HepG2 (cell line): ENCODE data around the gene RNF6. TPM values are rescaled to one million over a fixed set of nuclear protein-coding genes. Genes with fewer than 3 reads are reported as not detected.

ENCODE experiments used
- EEA1 ChIP-seq: sonication (generic); formaldehyde crosslinking; IDR thresholded peaks from 2 replicates; pipeline ENCODE4 v1.5.1; 2020; ENCODE audit warnings: mild to moderate bottlenecking, missing genetic modification reagents, borderline replicate concordance
- ELF3 ChIP-seq: IDR thresholded peaks from 2 replicates; pipeline ENCODE4 v1.6.1; 2016; ENCODE audit warnings: missing genetic modification reagents, missing compliant biosample characterization
- GABPA ChIP-seq, 2 experiments: IDR thresholded peaks; 2 replicates each; pipeline ENCODE4 v1.6.1; 2011 to 2016; ENCODE audit warnings: low read depth in 2 of 2, low read length in 1 of 2, missing biosample characterization in 1 of 2, missing genetic modification characterization in 1 of 2
- HOXD1 ChIP-seq: sonication (generic); formaldehyde crosslinking; IDR thresholded peaks from 2 replicates; pipeline ENCODE4 v1.5.0; 2020; ENCODE audit warnings: missing genetic modification reagents
- JARID2 ChIP-seq: sonication (generic); formaldehyde crosslinking; IDR thresholded peaks from 2 replicates; pipeline ENCODE4 v1.8.1; 2023; ENCODE audit warnings: missing genetic modification reagents, inconsistent platforms; ENCODE audit not compliant: insufficient replicate concordance
- KDM2A ChIP-seq: sonication (generic); formaldehyde crosslinking; IDR thresholded peaks from 2 replicates; pipeline ENCODE4 v1.4.0; 2020; ENCODE audit warnings: low read depth, missing genetic modification reagents, borderline replicate concordance
- KLF13 ChIP-seq: sonication (generic); formaldehyde crosslinking; IDR thresholded peaks from 2 replicates; pipeline ENCODE4 v1.4.0; 2020; ENCODE audit warnings: mild to moderate bottlenecking, missing genetic modification reagents
- KLF16 ChIP-seq, 2 experiments: sonication (generic) in 1 of 2; formaldehyde crosslinking in 1 of 2; IDR thresholded peaks; 2 replicates each; pipeline versions ENCODE4 v1.6.1 to v1.8.0; 2016 to 2023; ENCODE audit warnings: missing genetic modification reagents in 2 of 2, missing compliant biosample characterization in 1 of 2
- NFE2 ChIP-seq: sonication (generic); formaldehyde crosslinking; IDR thresholded peaks from 2 replicates; pipeline ENCODE4 v1.4.0; 2020; ENCODE audit warnings: missing genetic modification reagents
- SRF ChIP-seq: IDR thresholded peaks from 2 replicates; pipeline ENCODE4 v1.6.1; 2011; ENCODE audit warnings: mild to moderate bottlenecking, low read depth, low read length, moderate library complexity
- STAG1 ChIP-seq: sonication (generic); formaldehyde crosslinking; IDR thresholded peaks from 2 replicates; pipeline ENCODE4 v1.4.0; 2020; ENCODE audit warnings: missing genetic modification reagents
- TAF15 ChIP-seq: fragments of 200-400 bp; formaldehyde crosslinking; IDR thresholded peaks from one replicate; pipeline ENCODE4 v1.6.1; 2018; ENCODE audit warnings: mild to moderate bottlenecking, low read depth, low read length; ENCODE audit not compliant: poor library complexity, severe bottlenecking
- U2AF1 ChIP-seq: fragments of 200-400 bp; formaldehyde crosslinking; optimal IDR thresholded peaks from 2 replicates; pipeline ENCODE3; 2017; ENCODE audit warnings: mild to moderate bottlenecking, low read depth, low read length
- XRCC5 ChIP-seq: fragments of 200-400 bp; formaldehyde crosslinking; optimal IDR thresholded peaks from 2 replicates; pipeline ENCODE3; 2017; ENCODE audit warnings: mild to moderate bottlenecking, low read length
- ZBTB42 ChIP-seq: sonication (generic); formaldehyde crosslinking; IDR thresholded peaks from 2 replicates; pipeline ENCODE4 v1.5.0; 2020; ENCODE audit warnings: mild to moderate bottlenecking, missing genetic modification reagents
- ZFP37 ChIP-seq: sonication (generic); formaldehyde crosslinking; IDR thresholded peaks from 2 replicates; pipeline ENCODE4 v1.4.0; 2020; ENCODE audit warnings: missing genetic modification reagents, borderline replicate concordance
- ZFX ChIP-seq: sonication (generic); formaldehyde crosslinking; IDR thresholded peaks from 2 replicates; pipeline ENCODE4 v1.4.0; 2020; ENCODE audit warnings: mild to moderate bottlenecking, low read depth, missing genetic modification reagents, moderate library complexity
- ZFY ChIP-seq: sonication (generic); formaldehyde crosslinking; IDR thresholded peaks from 2 replicates; pipeline ENCODE4 v1.4.0; 2020; ENCODE audit warnings: missing genetic modification reagents
- ZNF121 ChIP-seq: sonication (generic); formaldehyde crosslinking; IDR thresholded peaks from 2 replicates; pipeline ENCODE4 v1.5.0; 2020; ENCODE audit warnings: mild to moderate bottlenecking, missing genetic modification reagents
- ZSCAN12 ChIP-seq: sonication (generic); formaldehyde crosslinking; IDR thresholded peaks from 2 replicates; pipeline ENCODE4 v1.9.0; 2021; ENCODE audit warnings: mild to moderate bottlenecking, missing genetic modification reagents
- polyA plus RNA-seq, 8 experiments: library from polyadenylated mRNA; depleted of rRNA in 3 of 8; stranded (reverse) in 7 of 8; unstranded in 1 of 8; fragments of >200 nt; fragmentation: Illumina TruSeq in 4 of 8; extraction: Trizol in 4 of 8; gene quantifications; 2 replicates each; pipeline versions ENCODE4 v1.2.1 to v1.2.3, GENCODE V29; 2011 to 2016; ENCODE audit warnings: low read depth in 4 of 8, missing spikeins in 1 of 8, mixed read lengths in 1 of 8; ENCODE audit not compliant: insufficient read depth in 1 of 8
- total RNA-seq, 5 experiments: library from RNA; depleted of rRNA; stranded (reverse); fragments of >200 nt; fragmentation: Illumina TruSeq; extraction: Trizol; gene quantifications; 2 replicates each; pipeline ENCODE4 v1.2.3, GENCODE V29; 2016; ENCODE audit warnings: low read depth in 1 of 5
- TF ChIP-seq, protein P1 (sequence below): sonication (generic); formaldehyde crosslinking; IDR thresholded peaks from 2 replicates; pipeline ENCODE4 v1.4.0; 2020; ENCODE audit warnings: mild to moderate bottlenecking, low read depth, missing genetic modification reagents
- TF ChIP-seq, protein P2 (sequence below): sonication (generic); formaldehyde crosslinking; IDR thresholded peaks from 2 replicates; pipeline ENCODE4 v1.8.1; 2023; ENCODE audit warnings: mild to moderate bottlenecking, missing genetic modification reagents, borderline replicate concordance
- TF ChIP-seq, protein P3 (sequence below): IDR thresholded peaks from 2 replicates; pipeline ENCODE4 v1.6.1; 2016; ENCODE audit warnings: low read depth, control low read depth
- TF ChIP-seq, protein P4 (sequence below): sonication (generic); formaldehyde crosslinking; IDR thresholded peaks from 2 replicates; pipeline ENCODE4 v1.8.0; 2022; ENCODE audit warnings: mild to moderate bottlenecking, missing genetic modification reagents, moderate library complexity
- TF ChIP-seq, protein P5 (sequence below): sonication (generic); formaldehyde crosslinking; IDR thresholded peaks from 2 replicates; pipeline ENCODE4 v1.4.0; 2020; ENCODE audit warnings: low read depth, mild to moderate bottlenecking, missing genetic modification reagents

The RNF6 gene
- total and polyA plus RNA-seq, 2 of the 13 experiments (the other 11 are each of a cell fraction or from before 2014, with no cell fraction given), result 14.6 to 36.8 TPM

DNA sequence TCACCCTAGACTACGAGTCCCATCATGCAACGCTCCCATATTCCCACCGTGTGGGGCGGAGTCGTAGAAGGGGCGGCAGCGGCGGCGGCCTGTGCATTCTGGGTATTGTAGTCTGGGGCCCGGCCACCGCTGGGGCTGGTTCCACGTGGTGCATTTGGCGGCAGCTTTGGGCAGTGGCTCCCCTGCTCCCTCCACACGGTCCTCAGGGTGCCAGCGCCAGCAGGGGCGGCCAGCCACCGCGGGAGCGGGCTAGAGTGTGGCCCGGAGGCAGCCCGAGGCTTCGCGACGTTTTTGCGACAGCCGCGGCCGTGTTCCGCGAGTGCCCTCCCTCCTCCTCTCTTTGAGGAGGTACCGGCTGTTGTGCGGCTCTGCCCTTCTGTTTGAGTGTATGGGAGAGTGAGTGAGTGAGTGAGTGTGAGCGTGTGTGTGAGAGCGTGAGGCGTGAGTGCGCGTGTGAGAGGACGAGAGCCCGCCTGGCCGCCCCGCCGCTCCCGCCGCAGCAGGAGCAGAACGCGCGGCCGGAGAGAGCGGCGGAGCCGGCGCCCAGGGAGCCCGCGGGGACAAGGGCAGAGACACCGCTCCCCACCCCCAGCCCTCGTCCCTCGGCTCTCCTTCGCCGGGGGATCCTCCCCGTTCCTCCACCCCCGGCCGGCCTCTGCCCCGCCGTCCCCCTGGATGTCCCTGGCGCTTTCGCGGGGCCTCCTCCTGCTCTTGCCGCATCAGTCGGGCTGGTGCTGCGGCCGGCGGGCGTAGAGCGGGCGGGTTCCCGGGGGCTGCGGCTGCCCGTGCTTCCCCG is 31.9 kb upstream of the RNF6 start, which contains the start of gene CDK8 (continued):
- TF ChIP-seq, protein P1, sequence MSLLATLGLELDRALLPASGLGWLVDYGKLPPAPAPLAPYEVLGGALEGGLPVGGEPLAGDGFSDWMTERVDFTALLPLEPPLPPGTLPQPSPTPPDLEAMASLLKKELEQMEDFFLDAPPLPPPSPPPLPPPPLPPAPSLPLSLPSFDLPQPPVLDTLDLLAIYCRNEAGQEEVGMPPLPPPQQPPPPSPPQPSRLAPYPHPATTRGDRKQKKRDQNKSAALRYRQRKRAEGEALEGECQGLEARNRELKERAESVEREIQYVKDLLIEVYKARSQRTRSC (CRISPR knock-in tag), result 0 out of 2 replicates have a peak, but pooled peaks have one; percentile 79
- no peak for TF ChIP-seq SRF
- TF ChIP-seq ZFY (CRISPR knock-in tag), result peak; percentile 79
- TF ChIP-seq HOXD1 (CRISPR knock-in tag), result no peak
- TF ChIP-seq XRCC5, result peak; percentile 80
- TF ChIP-seq KDM2A, result peak; percentile 74
- TF ChIP-seq, protein P2, sequence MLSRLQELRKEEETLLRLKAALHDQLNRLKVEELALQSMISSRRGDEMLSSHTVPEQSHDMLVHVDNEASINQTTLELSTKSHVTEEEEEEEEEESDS (CRISPR knock-in tag), result no peak
- no peak for TF ChIP-seq NFE2 (CRISPR knock-in tag)
- TF ChIP-seq, protein P3, sequence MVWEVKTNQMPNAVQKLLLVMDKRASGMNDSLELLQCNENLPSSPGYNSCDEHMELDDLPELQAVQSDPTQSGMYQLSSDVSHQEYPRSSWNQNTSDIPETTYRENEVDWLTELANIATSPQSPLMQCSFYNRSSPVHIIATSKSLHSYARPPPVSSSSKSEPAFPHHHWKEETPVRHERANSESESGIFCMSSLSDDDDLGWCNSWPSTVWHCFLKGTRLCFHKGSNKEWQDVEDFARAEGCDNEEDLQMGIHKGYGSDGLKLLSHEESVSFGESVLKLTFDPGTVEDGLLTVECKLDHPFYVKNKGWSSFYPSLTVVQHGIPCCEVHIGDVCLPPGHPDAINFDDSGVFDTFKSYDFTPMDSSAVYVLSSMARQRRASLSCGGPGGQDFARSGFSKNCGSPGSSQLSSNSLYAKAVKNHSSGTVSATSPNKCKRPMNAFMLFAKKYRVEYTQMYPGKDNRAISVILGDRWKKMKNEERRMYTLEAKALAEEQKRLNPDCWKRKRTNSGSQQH, result no peak; the same call in 1 of the 2 replicates
- no peak; a peak in 1 of 4 replicates for TF ChIP-seq KLF16 (CRISPR knock-in tag; IDR thresholded peaks at IDR 0.05)
- no peak for TF ChIP-seq ZNF121 (CRISPR knock-in tag)
- no peak for TF ChIP-seq ZBTB42 (CRISPR knock-in tag)
- TF ChIP-seq, protein P4, sequence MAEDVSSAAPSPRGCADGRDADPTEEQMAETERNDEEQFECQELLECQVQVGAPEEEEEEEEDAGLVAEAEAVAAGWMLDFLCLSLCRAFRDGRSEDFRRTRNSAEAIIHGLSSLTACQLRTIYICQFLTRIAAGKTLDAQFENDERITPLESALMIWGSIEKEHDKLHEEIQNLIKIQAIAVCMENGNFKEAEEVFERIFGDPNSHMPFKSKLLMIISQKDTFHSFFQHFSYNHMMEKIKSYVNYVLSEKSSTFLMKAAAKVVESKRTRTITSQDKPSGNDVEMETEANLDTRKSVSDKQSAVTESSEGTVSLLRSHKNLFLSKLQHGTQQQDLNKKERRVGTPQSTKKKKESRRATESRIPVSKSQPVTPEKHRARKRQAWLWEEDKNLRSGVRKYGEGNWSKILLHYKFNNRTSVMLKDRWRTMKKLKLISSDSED (CRISPR knock-in tag), result no peak
- TF ChIP-seq ELF3 (CRISPR knock-in tag), result no peak
- TF ChIP-seq, protein P5, sequence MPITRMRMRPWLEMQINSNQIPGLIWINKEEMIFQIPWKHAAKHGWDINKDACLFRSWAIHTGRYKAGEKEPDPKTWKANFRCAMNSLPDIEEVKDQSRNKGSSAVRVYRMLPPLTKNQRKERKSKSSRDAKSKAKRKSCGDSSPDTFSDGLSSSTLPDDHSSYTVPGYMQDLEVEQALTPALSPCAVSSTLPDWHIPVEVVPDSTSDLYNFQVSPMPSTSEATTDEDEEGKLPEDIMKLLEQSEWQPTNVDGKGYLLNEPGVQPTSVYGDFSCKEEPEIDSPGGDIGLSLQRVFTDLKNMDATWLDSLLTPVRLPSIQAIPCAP, result no peak
- TF ChIP-seq TAF15, result no peak
- peak; percentile 24; the same call in 1 of the 2 replicates for TF ChIP-seq GABPA (IDR thresholded peaks at IDR 0.05; ENCODE audit: low read depth, low read length)
- TF ChIP-seq GABPA (CRISPR knock-in tag; IDR thresholded peaks at IDR 0.05; ENCODE audit: low read depth), result peak; percentile 74
- TF ChIP-seq ZSCAN12 (CRISPR knock-in tag), result no peak
- no peak for TF ChIP-seq STAG1 (CRISPR knock-in tag)
- no peak for TF ChIP-seq ZFP37 (CRISPR knock-in tag)
- TF ChIP-seq EEA1, result peak; percentile 42; the same call in 1 of the 2 replicates
- no peak for TF ChIP-seq JARID2 (CRISPR knock-in tag)
- no peak for TF ChIP-seq KLF13 (CRISPR knock-in tag)
- no peak for TF ChIP-seq U2AF1
- TF ChIP-seq ZFX (CRISPR knock-in tag), result peak; percentile 54
